Measurements from ENCODE around the gene PCGF3.

- TF ChIP-seq POLR2A (IDR thresholded peaks at IDR 0.05) = no peak
- no peak for TF ChIP-seq CTCF (IDR thresholded peaks at IDR 0.05)
Measured at GRCh38 chr4:676871-677235, 28.8 kb upstream of the PCGF3 start.

Data from testis (tissue), 2 donors.